ENCODE data around the gene AURKA.
A peak's percentile ranks its signal among the peaks of the same experiment; 100 is the strongest.

The AURKA gene

GRCh38 chr20:56389807-56390206 lies 2.2 kb downstream of the AURKA start:
- DNase-seq = no peak

DNA sequence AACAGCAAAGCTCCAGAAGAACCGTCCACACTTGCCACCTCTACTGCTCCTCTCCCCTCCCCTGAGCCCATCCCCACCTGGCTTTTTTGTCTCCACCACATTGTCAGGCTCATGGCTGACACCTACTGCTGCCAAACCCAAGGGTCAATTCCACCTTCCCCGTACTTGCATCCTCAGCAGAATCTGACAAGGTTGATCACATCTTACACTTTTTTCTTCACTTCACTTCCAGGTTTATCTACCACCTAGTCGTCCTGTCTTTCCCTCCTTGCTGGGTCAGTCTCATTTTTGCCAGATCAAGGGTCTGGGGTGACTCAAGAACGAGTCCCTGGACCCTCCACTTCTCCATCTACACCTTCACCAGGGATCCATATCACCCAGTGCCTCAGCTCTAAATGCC lies 3.1 kb downstream of the AURKA start:
- no peak for DNase-seq

GRCh38 chr20:56386219-56386618 lies 5.8 kb downstream of the AURKA start:
- no peak for DNase-seq

DNA sequence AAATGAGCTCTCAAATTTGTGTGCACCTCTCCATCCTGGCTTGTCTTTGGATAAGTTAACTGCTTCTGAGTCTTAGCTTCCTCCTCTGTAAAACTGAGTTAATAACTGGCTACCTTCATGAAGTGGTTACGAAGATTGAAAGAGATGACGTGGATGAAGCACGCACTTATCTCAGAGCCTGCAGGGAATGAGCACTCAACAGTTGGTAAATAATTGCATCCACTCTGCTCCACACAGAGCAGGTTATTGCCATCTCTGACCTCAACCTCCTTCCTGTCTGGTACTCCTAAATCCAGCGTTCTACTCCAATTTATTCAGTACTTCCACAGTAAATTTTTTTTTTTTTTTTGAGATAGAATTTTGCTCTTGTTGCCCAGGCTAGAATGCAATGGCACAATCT lies 6.9 kb downstream of the AURKA start:
- no peak for DNase-seq

- no peak for DNase-seq
Measured at GRCh38 chr20:56383334-56383733, 8.7 kb downstream of the AURKA start.

DNA sequence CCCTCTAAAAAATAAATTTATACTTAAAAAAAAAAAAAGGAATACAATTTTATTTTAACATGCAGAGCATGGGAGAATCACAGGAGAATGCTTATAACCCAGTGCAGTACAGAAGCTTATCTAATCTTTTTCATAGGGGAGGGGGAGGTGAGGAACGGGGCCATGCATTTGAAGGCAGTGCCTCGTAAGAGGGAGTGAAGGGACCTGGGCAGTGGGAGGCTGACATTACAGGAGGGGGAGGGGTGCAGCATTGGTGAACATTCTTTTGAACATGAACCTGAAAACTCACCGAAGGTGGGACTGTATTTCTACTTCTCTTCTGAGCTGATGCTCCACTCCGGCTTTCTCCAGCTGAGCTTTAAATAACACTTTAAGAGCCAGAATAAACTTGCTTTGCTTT lies 9.3 kb downstream of the AURKA start:
- DNase-seq = no peak

DNA sequence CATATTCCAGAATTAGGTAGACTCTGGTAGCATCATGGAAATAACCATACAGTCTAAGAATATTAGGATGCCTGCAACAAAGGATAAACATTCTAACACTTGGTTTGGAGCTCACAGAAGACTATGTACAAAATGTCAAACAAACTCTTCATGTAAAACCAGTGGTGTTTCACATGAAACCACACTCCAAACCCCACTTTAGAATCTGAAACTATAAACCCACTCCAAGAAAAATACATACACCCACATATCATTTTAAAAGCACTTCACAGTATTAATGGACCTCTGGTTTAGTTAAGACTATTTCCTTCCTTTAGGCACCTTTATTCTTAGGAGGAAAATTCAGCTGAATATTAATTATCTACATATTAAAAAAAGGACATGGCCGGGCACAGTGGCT lies 10.5 kb downstream of the AURKA start:
- DNase-seq = no peak

- DNase-seq = no peak
Measured at GRCh38 chr20:56380375-56380774, 11.6 kb downstream of the AURKA start.

GRCh38 chr20:56378386-56378785 lies 13.6 kb downstream of the AURKA start:
- no peak for DNase-seq

DNA sequence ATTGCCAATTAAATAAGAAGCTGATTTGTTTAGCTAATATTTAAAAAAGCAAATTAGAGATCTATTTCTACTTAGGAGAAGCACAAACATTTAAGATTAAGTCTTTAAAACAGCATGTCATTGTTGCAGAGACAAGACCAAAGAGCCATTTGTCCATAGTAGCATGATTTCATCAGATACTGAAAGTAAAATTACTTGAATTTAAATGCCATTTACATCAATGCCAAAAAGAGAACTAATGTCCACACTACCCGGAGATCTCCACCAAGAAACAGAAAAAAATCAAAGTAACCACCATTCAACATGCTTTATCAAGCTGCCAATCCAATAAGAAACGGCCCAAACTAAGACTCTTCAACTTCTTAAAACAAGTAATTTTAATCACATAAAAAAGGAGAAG lies 15.7 kb downstream of the AURKA start:
- no peak for DNase-seq

- DNase-seq = no peak
Measured at GRCh38 chr20:56373942-56374341, 18.1 kb downstream of the AURKA start.

- DNase-seq = no peak
Measured at GRCh38 chr20:56372850-56373249, 19.2 kb downstream of the AURKA start.

DNA sequence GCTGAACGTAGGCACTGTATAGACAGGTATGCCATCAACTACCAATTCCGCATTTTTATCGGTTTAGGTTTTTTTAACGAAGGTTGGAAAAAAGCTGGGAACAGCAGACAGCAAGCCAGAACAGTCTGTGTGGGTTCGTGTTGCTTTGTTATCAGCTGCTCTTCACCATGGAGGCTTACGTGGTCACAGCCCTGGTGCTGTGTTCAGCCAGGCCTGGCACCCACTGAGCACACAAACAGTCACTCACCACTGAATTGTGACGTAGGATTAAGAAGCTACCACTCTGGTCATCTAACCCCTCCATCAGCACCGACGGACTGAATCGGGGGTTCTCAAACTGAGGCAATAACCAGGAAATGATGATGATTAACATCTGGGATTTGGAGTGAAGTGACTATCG lies 20.0 kb downstream of the AURKA start:
- no peak for DNase-seq

DNA sequence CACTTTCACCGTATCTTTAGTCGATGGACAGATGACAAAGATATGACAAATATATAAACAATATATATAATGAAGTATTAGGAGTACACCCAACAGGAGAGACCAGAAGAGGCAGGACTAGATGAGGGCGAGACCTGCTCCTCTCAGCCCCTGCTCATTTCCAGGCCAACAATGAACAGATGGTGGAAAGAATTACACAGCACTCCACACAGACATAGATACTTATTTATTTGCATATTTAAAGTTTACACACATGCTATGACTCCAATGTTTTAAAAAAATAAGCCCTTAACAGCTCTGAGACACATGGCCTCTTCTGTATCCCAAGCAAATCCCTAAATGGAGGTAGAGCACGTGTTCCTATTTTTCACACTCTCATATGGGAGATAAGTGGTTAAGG lies 22.8 kb downstream of the AURKA start:
- DNase-seq = no peak

DNA sequence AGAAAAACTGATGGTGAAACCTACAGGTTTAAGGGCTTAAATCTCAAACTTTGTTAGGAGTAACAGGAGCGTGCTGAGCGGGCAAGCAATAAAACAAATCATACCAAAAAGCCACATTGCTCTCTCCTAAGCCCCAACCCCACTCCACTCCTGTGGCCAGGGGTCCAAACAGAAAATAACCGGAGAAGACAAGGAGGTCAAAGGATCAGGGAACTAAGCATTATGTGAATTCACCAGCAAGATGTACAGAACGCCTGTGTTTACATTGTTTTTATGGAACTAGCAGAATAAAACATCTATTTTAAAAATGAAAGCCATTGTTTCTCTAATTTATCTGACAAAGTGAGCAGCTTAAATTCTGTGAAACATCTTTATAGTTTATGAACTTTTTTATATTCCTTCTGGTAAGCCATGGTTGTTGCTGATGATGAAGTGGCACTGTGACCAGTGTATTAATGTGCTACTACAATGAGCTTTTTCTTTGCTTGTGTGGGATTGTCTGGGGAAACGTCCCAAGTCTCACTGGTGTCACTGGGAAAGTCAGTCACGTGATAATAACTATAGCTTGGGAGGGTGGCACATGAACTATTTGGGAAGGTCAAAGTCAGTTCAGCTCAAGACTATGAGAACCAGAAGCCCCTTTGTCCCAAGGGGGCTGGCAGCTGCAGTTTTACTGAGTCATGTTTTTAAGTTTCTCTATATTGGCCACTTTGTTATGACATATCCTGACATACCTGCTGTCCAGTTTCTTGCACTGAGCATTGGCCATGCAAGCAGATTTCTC lies 23.5 kb downstream of the AURKA start:
- no peak for DNase-seq

DNA sequence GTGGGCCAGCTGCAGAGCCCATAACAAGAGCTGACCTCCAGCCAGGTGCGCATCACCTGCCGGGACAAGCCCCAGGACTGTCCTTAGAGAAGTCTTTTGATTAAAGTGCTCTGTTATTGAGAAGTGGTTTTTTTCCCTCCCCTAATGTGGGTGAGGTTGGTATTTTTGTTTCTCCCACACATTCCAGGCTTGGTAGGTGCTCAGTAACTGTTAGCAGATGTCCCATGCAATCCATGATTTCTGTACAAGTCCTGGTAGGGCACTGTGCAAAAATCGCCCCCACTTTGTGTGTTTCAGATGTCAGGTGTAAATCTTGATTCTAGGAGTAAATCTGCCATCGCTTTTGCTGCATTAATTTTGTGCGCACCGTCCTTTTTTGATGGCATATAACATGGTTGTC lies 28.5 kb downstream of the AURKA start:
- DNase-seq = no peak

GRCh38 chr20:56362833-56363413 lies 29.1 kb downstream of the AURKA start:
- DNase-seq = no peak

GRCh38 chr20:56361900-56362299 lies 30.1 kb downstream of the AURKA start:
- DNase-seq = no peak

GRCh38 chr20:56360908-56361205 lies 31.2 kb downstream of the AURKA start:
- no peak for DNase-seq

- DNase-seq = no peak
Measured at GRCh38 chr20:56360133-56360907, 31.7 kb downstream of the AURKA start.

DNA sequence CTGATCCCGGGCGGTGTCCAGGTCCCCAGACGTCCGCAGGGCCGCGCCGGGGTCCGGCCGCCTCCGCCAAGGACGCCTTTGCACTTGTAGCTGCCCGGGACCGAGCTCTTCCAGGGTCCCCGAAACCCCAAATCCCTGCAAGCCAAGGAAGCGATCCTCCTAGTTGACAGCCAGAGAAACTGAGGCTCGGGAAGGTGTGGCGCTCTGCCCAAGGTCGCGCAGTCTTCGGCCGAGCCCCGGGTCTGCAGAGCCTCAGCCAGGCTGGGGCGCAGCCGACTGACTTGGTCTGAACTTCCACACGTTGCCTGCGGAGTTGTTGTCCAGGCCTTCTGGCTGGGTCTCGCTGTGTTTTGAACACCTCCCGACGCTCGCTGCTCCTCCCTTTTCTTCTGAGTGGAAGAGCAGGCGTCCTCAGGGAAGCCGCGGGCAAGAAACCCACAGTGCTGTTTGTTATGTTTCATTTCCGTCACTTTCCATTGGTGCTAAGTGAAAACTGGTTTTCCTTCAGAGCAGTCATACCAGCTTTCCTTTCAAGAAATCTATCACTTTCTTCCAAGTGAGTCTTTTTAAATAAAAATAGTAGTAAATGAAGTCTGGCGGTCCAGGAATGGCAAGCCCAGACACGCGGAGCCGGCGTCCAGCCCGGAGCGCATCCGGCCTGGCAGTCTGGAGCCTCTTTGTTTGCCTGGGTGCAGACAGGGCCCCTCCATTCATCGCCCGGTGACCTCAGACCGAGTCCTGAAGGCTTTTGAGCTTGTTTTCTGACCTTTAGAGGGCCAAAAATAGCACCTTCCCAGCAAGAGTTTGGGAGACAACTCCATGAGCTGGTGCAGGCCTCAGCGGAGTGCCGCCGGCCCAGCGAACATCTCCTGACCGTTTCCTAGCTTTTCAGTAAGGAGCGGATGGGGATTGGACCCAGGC lies 32.5 kb downstream of the AURKA start:
- DNase-seq = peak; percentile 15

DNA sequence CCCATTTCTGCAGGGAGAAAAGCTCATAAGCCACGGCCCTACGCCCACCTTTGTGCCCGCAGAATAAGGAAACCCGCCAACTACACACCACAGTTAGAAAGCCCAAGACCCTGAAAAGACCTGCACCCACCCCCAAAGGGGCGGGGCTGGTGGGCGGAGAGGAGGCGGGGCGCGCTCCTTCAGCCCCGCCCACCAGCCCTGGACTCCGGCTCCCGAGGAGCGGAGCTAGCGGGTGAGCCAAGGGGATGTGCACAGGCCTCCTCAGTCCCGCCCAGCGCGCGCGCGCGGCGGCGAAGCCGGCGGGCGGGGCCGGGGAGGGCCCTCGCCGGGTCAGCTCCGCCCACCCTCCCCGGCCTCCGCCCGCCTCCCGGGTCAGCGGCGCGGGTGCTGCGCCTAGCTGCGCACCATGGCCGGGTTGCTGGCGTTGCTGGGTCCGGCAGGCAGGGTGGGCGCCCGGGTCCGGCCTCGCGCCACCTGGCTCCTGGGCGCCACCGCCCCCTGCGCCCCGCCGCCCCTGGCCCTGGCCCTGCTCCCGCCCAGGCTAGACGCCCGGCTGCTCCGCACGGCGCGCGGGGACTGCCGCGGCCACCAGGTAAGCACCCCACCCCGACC lies 33.3 kb downstream of the AURKA start, which contains the start of gene FAM210B:
TSS of gene FAM210B (plus strand) at position 375 of the 612 bp plus-strand sequence. CDS start at position 407, 32 bp downstream.
- DNase-seq = peak; percentile 82

DNA sequence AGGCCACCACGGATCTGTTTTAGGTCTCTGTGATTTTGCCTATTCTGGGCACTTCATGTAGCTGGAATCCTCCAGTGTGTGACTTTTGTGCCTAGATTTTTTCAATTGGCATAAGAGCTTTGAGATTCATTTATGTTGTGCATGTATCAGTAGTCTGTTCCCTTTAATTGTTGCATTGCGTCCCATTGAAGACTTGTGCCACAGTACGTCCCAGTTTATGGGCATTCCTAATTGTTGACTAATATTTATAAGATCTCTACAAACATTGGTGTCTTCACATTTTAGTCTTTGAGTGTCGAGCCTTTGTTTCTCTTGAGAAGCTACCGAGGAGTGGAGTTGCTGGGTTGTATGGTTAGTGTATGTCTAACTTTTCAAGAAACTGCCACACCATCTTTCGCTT lies 33.9 kb downstream of the AURKA start:
- no peak for DNase-seq
